ENCODE data around the gene CERT1.

Gene CERT1

DNA sequence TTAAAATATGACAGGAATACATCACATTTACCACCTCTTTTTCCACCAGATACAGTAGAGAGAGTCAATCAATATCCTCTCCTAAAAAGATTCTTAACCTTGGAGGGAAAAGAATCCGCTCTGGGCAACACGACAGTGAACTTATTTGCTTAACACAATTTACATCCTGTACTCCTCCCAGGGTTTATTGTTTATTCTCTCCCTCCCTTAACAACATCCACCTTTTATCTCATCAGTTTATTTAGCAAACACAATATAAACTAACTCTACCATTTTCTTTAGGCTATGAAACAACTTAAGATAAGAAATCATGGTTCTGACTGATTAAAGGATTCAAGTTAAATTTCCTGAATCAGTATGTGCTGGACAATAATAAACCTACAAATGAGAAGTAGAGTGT lies 50.9 kb downstream of the CERT1 start:
- no peak overlapping the region for H3K4ac ChIP-seq (ENCODE audit: low read depth in 1 of 2, low read length in 2 of 2)
- whole genome bisulfite sequencing: 67% methylated on average over 2 of the region's 2 CpGs
- H3K27ac ChIP-seq (ENCODE audit: low read length, poor library complexity, severe bottlenecking): no peak overlapping the region
- H3K9ac ChIP-seq (ENCODE audit: low read length): no peak overlapping the region
- H3K79me1 ChIP-seq (replicated peaks; ENCODE audit: low read length, poor library complexity, severe bottlenecking): peaks cover 26% of the 10 kb centered on the region
- H2BK5ac ChIP-seq (ENCODE audit: low read depth, low read length, poor library complexity, severe bottlenecking): no peak overlapping the region
- H3K4me2 ChIP-seq (ENCODE audit: low read length, poor library complexity, severe bottlenecking): no peak overlapping the region
- no peaks in the 10 kb centered on the region for H3K27me3 ChIP-seq (ENCODE audit: control insufficient read depth in 1 of 2, insufficient read depth in 1 of 2, low read length in 2 of 2)
- DNase-seq: no peak
- no peak overlapping the region for H2BK15ac ChIP-seq (ENCODE audit: low read depth, poor library complexity, severe bottlenecking)
- no peak overlapping the region for H3K18ac ChIP-seq (ENCODE audit: low read depth in 1 of 2, low read length in 2 of 2)
- H3K9me3 ChIP-seq (ENCODE audit: control insufficient read depth, low read length): no peaks in the 10 kb centered on the region
- no peak overlapping the region for H3K4me3 ChIP-seq (ENCODE audit: insufficient read depth in 1 of 2, low read depth in 1 of 2, low read length in 2 of 2)
- no peak overlapping the region for H3K23ac ChIP-seq (ENCODE audit: low read length in 2 of 2)
- H2BK12ac ChIP-seq (ENCODE audit: low read length in 2 of 2): no peak overlapping the region
- H2AK5ac ChIP-seq (ENCODE audit: low read length, severe bottlenecking): no peak overlapping the region
- H4K8ac ChIP-seq (ENCODE audit: low read length): no peak overlapping the region
- H2AFZ ChIP-seq (ENCODE audit: low read depth, low read length): no peak overlapping the region
- H2BK120ac ChIP-seq (ENCODE audit: low read depth, low read length): no peak overlapping the region
- no peak overlapping the region for H4K91ac ChIP-seq (ENCODE audit: low read length)
- H3K4me1 ChIP-seq (ENCODE audit: control insufficient read depth, insufficient read depth, low read depth, low read length): peaks cover 2% of the 10 kb centered on the region
- no peak overlapping the region for H3K14ac ChIP-seq (ENCODE audit: low read length in 2 of 2)
- H3K36me3 ChIP-seq (ENCODE audit: control insufficient read depth in 1 of 2, insufficient read depth in 2 of 2, low read depth in 1 of 2, low read length in 2 of 2): peaks cover 3 to 19% of the 10 kb centered on the region in 2 experiments

DNA sequence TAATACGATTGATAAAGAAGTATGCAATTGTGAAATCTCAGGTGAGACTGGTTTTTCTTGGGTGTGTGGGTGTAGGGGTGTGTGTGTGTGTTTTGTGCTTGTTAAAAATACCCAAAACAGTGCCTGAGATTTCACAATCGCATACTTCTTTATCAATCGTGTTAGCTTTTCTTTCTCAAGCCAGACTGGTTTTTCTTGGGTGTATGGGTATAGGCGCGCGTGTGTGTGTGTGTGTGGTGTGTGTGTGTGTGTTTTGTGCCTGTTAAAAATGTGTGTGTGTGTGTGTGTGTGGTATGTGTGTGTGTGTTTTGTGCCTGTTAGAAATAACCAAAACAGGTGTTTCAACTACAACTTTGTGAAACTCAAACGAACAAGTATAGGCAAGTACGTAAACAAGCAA lies 53.7 kb downstream of the CERT1 start:
- Histone ChIP-seq H3K36me3 (ENCODE audit: control insufficient read depth in 1 of 2, insufficient read depth in 2 of 2, low read depth in 1 of 2, low read length in 2 of 2) (peaks cover 3 to 42% of the 10 kb centered on the region in 2 experiments), H3K79me1 (replicated peaks; ENCODE audit: low read length, poor library complexity, severe bottlenecking) (peaks cover 23% of the 10 kb centered on the region), H3K4me3 (ENCODE audit: insufficient read depth in 1 of 2, low read depth in 1 of 2, low read length in 2 of 2) (no peak overlapping the region), H4K91ac (ENCODE audit: low read length) (no peak overlapping the region), H3K9me3 (ENCODE audit: control insufficient read depth, low read length) (no peaks in the 10 kb centered on the region), H3K9ac (ENCODE audit: low read length) (no peak overlapping the region), H4K8ac (ENCODE audit: low read length) (no peak overlapping the region), H2BK12ac (ENCODE audit: low read length in 2 of 2) (no peak overlapping the region), H2BK15ac (ENCODE audit: low read depth, poor library complexity, severe bottlenecking) (no peak overlapping the region), H2AFZ (ENCODE audit: low read depth, low read length) (no peak overlapping the region), H3K27me3 (ENCODE audit: control insufficient read depth in 1 of 2, insufficient read depth in 1 of 2, low read length in 2 of 2) (no peaks in the 10 kb centered on the region), H3K4me1 (ENCODE audit: control insufficient read depth, insufficient read depth, low read depth, low read length) (peaks cover 2% of the 10 kb centered on the region), H2AK5ac (ENCODE audit: low read length, severe bottlenecking) (no peak overlapping the region), H3K4ac (ENCODE audit: low read depth in 1 of 2, low read length in 2 of 2) (no peak overlapping the region), H3K14ac (ENCODE audit: low read length in 2 of 2) (no peak overlapping the region), H3K18ac (ENCODE audit: low read depth in 1 of 2, low read length in 2 of 2) (no peak overlapping the region), H3K4me2 (ENCODE audit: low read length, poor library complexity, severe bottlenecking) (no peak overlapping the region), H3K27ac (ENCODE audit: low read length, poor library complexity, severe bottlenecking) (no peak overlapping the region), H2BK120ac (ENCODE audit: low read depth, low read length) (no peak overlapping the region), H2BK5ac (ENCODE audit: low read depth, low read length, poor library complexity, severe bottlenecking) (no peak overlapping the region), H3K23ac (ENCODE audit: low read length in 2 of 2) (no peak overlapping the region)
- WGBS: 100% methylated on average over 6 of the region's 8 CpGs
- DNase-seq: no peak

DNA sequence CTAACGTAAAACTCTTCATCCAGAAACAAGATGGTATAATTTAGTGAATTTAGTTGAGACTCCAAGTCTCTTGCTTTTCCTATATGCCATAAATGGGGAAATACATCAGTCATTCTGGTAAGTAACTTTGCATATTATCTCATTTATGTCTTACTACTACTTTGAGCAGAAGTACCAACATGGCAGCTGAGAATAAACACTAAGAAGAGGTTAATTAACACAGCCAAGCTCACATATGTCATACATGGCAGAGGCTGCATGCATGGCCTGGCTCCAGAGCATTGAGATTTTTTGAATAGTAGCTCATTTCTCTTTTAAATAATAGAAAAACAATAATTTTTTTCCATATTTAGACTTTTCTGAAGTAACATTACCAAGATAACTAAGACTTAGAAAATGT lies 54.3 kb downstream of the CERT1 start:
- Histone ChIP-seq H3K4me1 (ENCODE audit: control insufficient read depth, insufficient read depth, low read depth, low read length) (peaks cover 2% of the 10 kb centered on the region), H3K4me2 (ENCODE audit: low read length, poor library complexity, severe bottlenecking) (no peak overlapping the region), H3K36me3 (ENCODE audit: control insufficient read depth in 1 of 2, insufficient read depth in 2 of 2, low read depth in 1 of 2, low read length in 2 of 2) (peaks cover 3 to 42% of the 10 kb centered on the region in 2 experiments), H3K4ac (ENCODE audit: low read depth in 1 of 2, low read length in 2 of 2) (no peak overlapping the region), H2BK15ac (ENCODE audit: low read depth, poor library complexity, severe bottlenecking) (no peak overlapping the region), H2BK5ac (ENCODE audit: low read depth, low read length, poor library complexity, severe bottlenecking) (no peak overlapping the region), H2AFZ (ENCODE audit: low read depth, low read length) (no peak overlapping the region), H3K79me1 (replicated peaks; ENCODE audit: low read length, poor library complexity, severe bottlenecking) (peaks cover 21% of the 10 kb centered on the region), H3K9ac (ENCODE audit: low read length) (no peak overlapping the region), H2BK12ac (ENCODE audit: low read length in 2 of 2) (no peak overlapping the region), H3K23ac (ENCODE audit: low read length in 2 of 2) (no peak overlapping the region), H3K9me3 (ENCODE audit: control insufficient read depth, low read length) (no peaks in the 10 kb centered on the region), H2BK120ac (ENCODE audit: low read depth, low read length) (no peak overlapping the region), H3K27ac (ENCODE audit: low read length, poor library complexity, severe bottlenecking) (no peak overlapping the region), H4K8ac (ENCODE audit: low read length) (no peak overlapping the region), H3K4me3 (ENCODE audit: insufficient read depth in 1 of 2, low read depth in 1 of 2, low read length in 2 of 2) (no peak overlapping the region), H4K91ac (ENCODE audit: low read length) (no peak overlapping the region), H3K18ac (ENCODE audit: low read depth in 1 of 2, low read length in 2 of 2) (no peak overlapping the region), H3K27me3 (ENCODE audit: control insufficient read depth in 1 of 2, insufficient read depth in 1 of 2, low read length in 2 of 2) (no peaks in the 10 kb centered on the region), H3K14ac (ENCODE audit: low read length in 2 of 2) (no peak overlapping the region), H2AK5ac (ENCODE audit: low read length, severe bottlenecking) (no peak overlapping the region)
- no peak for DNase-seq
- no CpG with 5 or more reads among the region's 1 CpG for WGBS

DNA sequence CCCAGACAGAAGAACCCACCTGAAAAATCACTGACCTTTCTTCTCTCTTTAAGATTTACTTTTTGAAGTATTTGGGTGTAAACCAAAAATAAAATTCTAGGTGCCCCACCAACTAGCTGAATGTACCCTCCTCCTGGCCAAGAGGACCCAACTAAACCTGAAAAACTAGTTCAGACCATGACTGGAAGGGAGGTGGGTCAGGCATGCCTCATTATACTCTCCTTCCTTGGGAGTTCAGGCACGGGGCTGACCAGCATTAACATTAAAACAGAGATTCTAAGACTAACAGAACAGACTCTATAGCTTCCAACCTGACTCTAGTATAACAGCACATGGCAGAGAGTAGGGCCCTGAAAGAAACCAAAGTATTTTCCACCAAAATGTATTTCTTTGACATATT lies 61.4 kb downstream of the CERT1 start:
- Histone ChIP-seq H3K9me3 (ENCODE audit: control insufficient read depth, low read length) (peaks cover 18% of the 10 kb centered on the region), H3K4me2 (ENCODE audit: low read length, poor library complexity, severe bottlenecking) (no peak overlapping the region), H4K91ac (ENCODE audit: low read length) (no peak overlapping the region), H2BK12ac (ENCODE audit: low read length in 2 of 2) (no peak overlapping the region), H2BK15ac (ENCODE audit: low read depth, poor library complexity, severe bottlenecking) (no peak overlapping the region), H2AFZ (ENCODE audit: low read depth, low read length) (no peak overlapping the region), H3K27me3 (ENCODE audit: control insufficient read depth in 1 of 2, insufficient read depth in 1 of 2, low read length in 2 of 2) (no peaks in the 10 kb centered on the region), H2BK5ac (ENCODE audit: low read depth, low read length, poor library complexity, severe bottlenecking) (no peak overlapping the region), H3K36me3 (ENCODE audit: control insufficient read depth in 1 of 2, insufficient read depth in 2 of 2, low read depth in 1 of 2, low read length in 2 of 2) (peaks cover 0 to 37% of the 10 kb centered on the region in 2 experiments), H3K9ac (ENCODE audit: low read length) (no peak overlapping the region), H3K79me1 (replicated peaks; ENCODE audit: low read length, poor library complexity, severe bottlenecking) (peaks cover 27% of the 10 kb centered on the region), H3K4me3 (ENCODE audit: insufficient read depth in 1 of 2, low read depth in 1 of 2, low read length in 2 of 2) (no peak overlapping the region), H2AK5ac (ENCODE audit: low read length, severe bottlenecking) (no peak overlapping the region), H4K8ac (ENCODE audit: low read length) (no peak overlapping the region), H3K18ac (ENCODE audit: low read depth in 1 of 2, low read length in 2 of 2) (no peak overlapping the region), H3K14ac (ENCODE audit: low read length in 2 of 2) (no peak overlapping the region), H3K4ac (ENCODE audit: low read depth in 1 of 2, low read length in 2 of 2) (no peak overlapping the region), H2BK120ac (ENCODE audit: low read depth, low read length) (no peak overlapping the region), H3K4me1 (ENCODE audit: control insufficient read depth, insufficient read depth, low read depth, low read length) (no peaks in the 10 kb centered on the region), H3K23ac (ENCODE audit: low read length in 2 of 2) (no peak overlapping the region), H3K27ac (ENCODE audit: low read length, poor library complexity, severe bottlenecking) (no peak overlapping the region)
- DNase-seq: no peak
- 77% methylated on average over 1 of the region's 1 CpG for WGBS
